ENCODE results near the gene ZNF474. TPM values are rescaled to one million over a fixed set of nuclear protein-coding genes. Genes with fewer than 3 reads are reported as not detected.

Gene ZNF474
- total and polyA plus RNA-seq, 9 donors: 0.12 to 5.7 (median 0.31) TPM; not detected in 1

DNA sequence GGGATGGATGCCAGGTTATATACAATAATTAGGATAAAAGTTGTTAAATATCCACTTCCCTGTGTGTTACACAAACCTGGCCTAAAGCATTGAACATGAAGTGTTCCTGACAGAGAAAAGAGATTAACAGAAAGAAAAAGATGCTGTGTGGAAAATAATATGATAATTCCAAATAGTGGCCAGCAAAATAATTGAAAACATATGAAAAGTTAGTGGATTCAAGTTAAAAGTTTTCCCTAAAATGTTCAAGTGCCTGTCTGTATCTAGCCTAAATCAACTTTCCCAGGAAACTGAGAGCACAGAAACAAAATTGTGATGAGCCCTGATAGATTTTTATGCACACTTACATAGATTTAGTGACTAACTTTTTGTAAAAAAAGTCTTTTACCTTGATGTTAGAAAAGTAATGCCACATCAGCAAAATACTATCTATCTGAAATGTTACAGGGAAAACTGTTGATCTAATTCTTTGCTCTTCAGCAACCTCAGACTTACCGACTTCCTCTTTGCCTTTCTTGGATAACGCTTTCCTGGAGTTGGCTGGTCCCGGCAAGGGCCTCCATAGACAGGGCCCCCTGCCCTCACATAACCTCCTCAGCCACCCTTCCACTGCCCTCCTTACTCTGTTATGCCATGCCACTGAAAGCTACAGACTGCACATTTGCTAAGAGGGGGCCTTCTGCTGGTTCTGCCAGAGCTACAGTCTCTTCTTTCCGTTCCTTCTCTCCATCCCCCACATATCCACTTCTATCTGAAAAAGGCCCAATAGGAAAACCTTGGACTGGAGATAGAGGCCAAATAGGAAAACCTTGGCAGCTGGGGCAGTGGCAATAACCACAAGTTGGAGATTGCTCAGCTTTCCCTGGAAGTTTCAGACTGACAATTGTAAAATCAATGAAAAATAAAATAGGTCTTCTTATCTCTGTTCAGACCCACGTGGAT lies 44.4 kb downstream of the ZNF474 start:
- Histone ChIP-seq H3K4me1 (ENCODE audit: insufficient read depth) (peaks cover 2% of the 10 kb centered on the region), H3K27ac (peak overlapping the region in 1 of 2 donors; percentile 48), H3K4me3 (no peak overlapping the region), H3K27me3 (no peaks in the 10 kb centered on the region), H3K9me3 (no peaks in the 10 kb centered on the region), H3K36me3 (no peaks in the 10 kb centered on the region)
- TF ChIP-seq EP300 (IDR thresholded peaks at IDR 0.05) (no peak), POLR2A (IDR thresholded peaks at IDR 0.05) (no peak)
- TF ChIP-seq, protein P1, sequence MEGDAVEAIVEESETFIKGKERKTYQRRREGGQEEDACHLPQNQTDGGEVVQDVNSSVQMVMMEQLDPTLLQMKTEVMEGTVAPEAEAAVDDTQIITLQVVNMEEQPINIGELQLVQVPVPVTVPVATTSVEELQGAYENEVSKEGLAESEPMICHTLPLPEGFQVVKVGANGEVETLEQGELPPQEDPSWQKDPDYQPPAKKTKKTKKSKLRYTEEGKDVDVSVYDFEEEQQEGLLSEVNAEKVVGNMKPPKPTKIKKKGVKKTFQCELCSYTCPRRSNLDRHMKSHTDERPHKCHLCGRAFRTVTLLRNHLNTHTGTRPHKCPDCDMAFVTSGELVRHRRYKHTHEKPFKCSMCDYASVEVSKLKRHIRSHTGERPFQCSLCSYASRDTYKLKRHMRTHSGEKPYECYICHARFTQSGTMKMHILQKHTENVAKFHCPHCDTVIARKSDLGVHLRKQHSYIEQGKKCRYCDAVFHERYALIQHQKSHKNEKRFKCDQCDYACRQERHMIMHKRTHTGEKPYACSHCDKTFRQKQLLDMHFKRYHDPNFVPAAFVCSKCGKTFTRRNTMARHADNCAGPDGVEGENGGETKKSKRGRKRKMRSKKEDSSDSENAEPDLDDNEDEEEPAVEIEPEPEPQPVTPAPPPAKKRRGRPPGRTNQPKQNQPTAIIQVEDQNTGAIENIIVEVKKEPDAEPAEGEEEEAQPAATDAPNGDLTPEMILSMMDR (IDR thresholded peaks at IDR 0.05): no peak
- 35 to 46% (median 36%) methylated on average over 5 of the region's 5 CpGs for WGBS, 3 donors
- DNase-seq: no peak
- intact Hi-C loops (cut with DNase I): no loop called here

DNA sequence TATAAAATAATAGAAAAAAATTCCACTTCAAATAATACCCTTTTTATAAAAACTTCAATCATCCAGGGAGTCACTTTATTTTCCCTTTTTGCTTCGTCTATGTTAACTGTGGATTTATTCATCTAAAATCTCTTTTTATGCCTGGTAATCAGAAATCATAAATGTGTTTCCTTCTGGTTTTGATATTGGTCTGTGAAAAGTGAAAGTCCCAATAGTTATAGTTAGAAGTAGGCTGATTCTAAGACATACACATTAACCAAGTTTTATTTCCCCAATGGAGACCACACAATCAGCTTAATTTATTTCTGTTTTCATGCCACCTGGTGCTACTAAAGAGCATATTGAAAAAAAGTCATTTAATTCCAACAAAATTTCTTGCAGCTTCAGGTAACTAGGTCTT lies 45.7 kb downstream of the ZNF474 start:
- WGBS, 3 donors: 66 to 78% (median 70%) methylated on average over 1 of the region's 1 CpG
- TF ChIP-seq, protein P1 (IDR thresholded peaks at IDR 0.05): no peak
- TF ChIP-seq POLR2A (IDR thresholded peaks at IDR 0.05) (no peak), EP300 (IDR thresholded peaks at IDR 0.05) (no peak)
- no peak for DNase-seq
- no peak overlapping the region for H3K4me3 ChIP-seq
- intact Hi-C loops (cut with DNase I): no loop called here
- H3K9me3 ChIP-seq: no peaks in the 10 kb centered on the region
- peaks cover 2% of the 10 kb centered on the region for H3K4me1 ChIP-seq (ENCODE audit: insufficient read depth)
- H3K27ac ChIP-seq: no peak overlapping the region
- no peaks in the 10 kb centered on the region for H3K27me3 ChIP-seq
- H3K36me3 ChIP-seq: no peaks in the 10 kb centered on the region

DNA sequence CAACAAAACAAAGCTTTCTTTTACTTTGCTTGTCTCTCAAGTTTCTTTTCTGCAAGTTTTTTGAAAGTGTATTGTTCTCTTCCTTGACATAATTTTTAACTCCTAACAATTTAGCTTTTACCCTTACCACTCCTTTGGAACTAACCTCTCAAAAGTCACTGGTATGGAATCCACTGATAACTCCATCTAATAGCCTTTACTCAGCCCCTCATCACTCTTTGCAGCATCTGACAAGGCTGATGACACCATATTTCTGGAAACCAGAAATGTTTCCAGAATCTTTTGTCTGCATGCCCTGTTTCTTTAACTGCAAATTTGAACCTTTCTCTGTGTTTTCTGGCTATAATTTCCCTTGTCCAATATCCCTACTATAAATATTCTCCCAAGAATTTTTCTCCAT lies 46.5 kb downstream of the ZNF474 start:
- Histone ChIP-seq H3K4me3 (no peak overlapping the region), H3K27ac (no peak overlapping the region), H3K4me1 (ENCODE audit: insufficient read depth) (peaks cover 2% of the 10 kb centered on the region), H3K27me3 (no peaks in the 10 kb centered on the region), H3K9me3 (no peaks in the 10 kb centered on the region), H3K36me3 (no peaks in the 10 kb centered on the region)
- no peak for DNase-seq
- intact Hi-C loops (cut with DNase I): no loop called here
- TF ChIP-seq, protein P1 (IDR thresholded peaks at IDR 0.05): no peak
- TF ChIP-seq POLR2A (IDR thresholded peaks at IDR 0.05) (no peak), EP300 (IDR thresholded peaks at IDR 0.05) (no peak)

DNA sequence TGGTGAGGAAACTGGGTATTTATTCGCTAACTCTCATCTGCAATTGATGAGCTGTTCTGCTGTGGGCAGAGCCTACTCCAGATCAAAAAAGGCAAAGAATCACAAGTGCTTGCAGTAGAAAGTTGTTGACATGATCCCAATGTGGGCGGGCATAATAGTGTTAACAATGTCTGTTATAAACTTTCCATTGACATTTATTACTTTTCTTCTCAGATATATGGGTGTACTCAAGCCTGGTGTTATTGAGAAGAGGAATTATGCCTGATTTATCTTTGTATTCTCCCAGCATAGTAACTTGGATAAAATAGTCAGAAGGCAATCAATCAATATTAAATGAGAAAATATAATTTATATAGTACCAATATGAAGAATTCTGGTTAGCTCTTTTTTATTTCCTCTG lies 47.8 kb downstream of the ZNF474 start:
- peaks cover 2% of the 10 kb centered on the region for H3K4me1 ChIP-seq (ENCODE audit: insufficient read depth)
- H3K9me3 ChIP-seq: no peaks in the 10 kb centered on the region
- no peaks in the 10 kb centered on the region for H3K36me3 ChIP-seq
- H3K27me3 ChIP-seq: no peaks in the 10 kb centered on the region
- WGBS, 3 donors: 91 to 94% (median 92%) methylated on average over 2 of the region's 2 CpGs
- no peak for DNase-seq
- no peak overlapping the region for H3K27ac ChIP-seq
- intact Hi-C loops (cut with DNase I): no loop called here
- no peak for TF ChIP-seq POLR2A (IDR thresholded peaks at IDR 0.05)
- TF ChIP-seq, protein P1 (IDR thresholded peaks at IDR 0.05): no peak
- TF ChIP-seq EP300 (IDR thresholded peaks at IDR 0.05): no peak
- no peak overlapping the region for H3K4me3 ChIP-seq

Data from ovary (tissue), 9 donors.